Thyroid gland (tissue), 4 donors: Measurements from ENCODE around the gene CDH23. TPM values are rescaled to one million over a fixed set of nuclear protein-coding genes. Genes with fewer than 3 reads are reported as not detected.

Experiments
- DNase-seq, 2 donors: peaks; one replicate each; pipeline ENCODE4 v3.0.0-alpha.2; 2019
- H3K27ac ChIP-seq, 3 donors: fragments of 200-600 bp; sonication (generic); 1 replicate in 2 of 3; 2 replicates in 1 of 3; pipeline ENCODE4 v1.5.1; 2016 to 2019; ENCODE audit warnings: mild to moderate bottlenecking in 1 of 3, moderate library complexity in 1 of 3
- H3K27me3 ChIP-seq: fragments of 200-600 bp; sonication (generic); one replicate; pipeline ENCODE4 v1.5.1; 2019
- H3K36me3 ChIP-seq, 2 donors: fragments of 200-600 bp; sonication (generic); one replicate each; pipeline ENCODE4 v1.5.1; 2016 to 2019
- H3K4me1 ChIP-seq, 2 donors: fragments of 200-600 bp; sonication (generic); one replicate each; pipeline ENCODE4 v1.5.1; 2017 to 2019
- H3K4me3 ChIP-seq, 3 donors: fragments of 200-600 bp; sonication (generic); replicated peaks in 1 of 3; 1 replicate in 2 of 3; 2 replicates in 1 of 3; pipeline ENCODE4 v1.5.1; 2016; ENCODE audit warnings: mild to moderate bottlenecking in 1 of 3
- H3K9me3 ChIP-seq: fragments of 200-600 bp; sonication (generic); one replicate; pipeline ENCODE4 v1.5.1; 2017
- POLR2A ChIP-seq, 2 donors: fragments of 450-650 bp; IDR thresholded peaks; one replicate each; pipeline ENCODE4 v1.6.1; 2017; ENCODE audit warnings: antibody characterized with exemption in 2 of 2, mild to moderate bottlenecking in 2 of 2, moderate library complexity in 1 of 2
- WGBS, 2 donors: methylation state at CpG; one replicate each; pipeline ENCODE4 v1.1.5; 2017; 5-methylcytosine and 5-hydroxymethylcytosine counted together
- intact Hi-C: fragments of 100-400 bp; cut with DNase I; formaldehyde crosslinking; loops from one replicate; pipeline ENCODE4 v1.15.1; 2023
- total RNA-seq, 4 donors: library from RNA; depleted of rRNA; stranded (reverse); fragments of >200 nt; gene quantifications; one replicate each; pipeline ENCODE4 v1.2.3, GENCODE V29; 2016
- TF ChIP-seq, protein P1 (sequence below), 6 experiments: fragments of 200-600 bp in 3 of 6; fragments of 450-650 bp in 3 of 6; sonication (generic) in 3 of 6; IDR thresholded peaks; one replicate each; pipeline ENCODE4 v1.5.1; 2016 to 2019; ENCODE audit warnings: antibody characterized with exemption in 6 of 6, mild to moderate bottlenecking in 2 of 6, inconsistent platforms in 1 of 6, moderate library complexity in 1 of 6

The CDH23 gene
- total RNA-seq, 4 donors from 2014 or later: 3.0 to 4.2 (median 3.9) TPM

DNA sequence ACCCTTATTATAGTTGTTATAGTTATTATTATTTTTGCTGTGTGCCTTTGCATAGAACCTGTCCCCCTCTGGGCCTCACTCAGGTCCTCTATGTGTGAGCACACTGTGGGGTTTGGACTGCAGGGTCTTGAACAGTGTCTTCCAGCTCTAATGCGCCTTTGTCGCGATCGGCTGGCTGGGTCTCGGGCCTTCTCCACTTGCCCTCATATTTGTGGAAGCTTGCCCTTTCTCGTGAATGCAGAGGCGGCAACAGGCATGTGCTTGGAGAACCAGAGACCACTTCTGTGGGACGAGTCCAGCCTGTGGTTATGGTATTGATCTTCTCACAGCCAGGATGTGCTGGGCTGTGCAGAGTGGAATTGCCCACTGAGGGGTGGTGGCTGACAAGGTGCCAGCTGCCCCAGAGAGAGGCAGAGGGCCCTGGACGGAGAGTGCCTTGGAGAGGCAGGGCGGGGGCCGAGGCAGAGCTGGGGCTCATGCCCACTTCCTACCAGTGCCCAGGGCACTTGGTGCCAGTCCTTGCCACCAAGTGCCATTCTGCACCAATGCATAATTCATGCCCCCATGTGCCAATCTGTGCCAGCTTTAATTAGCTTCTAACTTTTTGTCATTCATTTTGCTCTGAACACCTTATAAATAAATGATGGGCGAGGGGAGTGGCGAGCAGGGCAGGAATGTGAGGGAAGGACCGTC is 6.8 kb upstream of the CDH23 start:
- intact Hi-C loops: loop anchor here (5.0 kb wide), 1 partner anchor 177 kb away; no protein-coding TSS in a partner anchor
- no peak for DNase-seq
- WGBS, 2 donors: 87 to 92% methylated on average over 12 to 13 of the region's 14 CpGs
- TF ChIP-seq POLR2A (IDR thresholded peaks at IDR 0.05): no peak
- TF ChIP-seq, protein P1, sequence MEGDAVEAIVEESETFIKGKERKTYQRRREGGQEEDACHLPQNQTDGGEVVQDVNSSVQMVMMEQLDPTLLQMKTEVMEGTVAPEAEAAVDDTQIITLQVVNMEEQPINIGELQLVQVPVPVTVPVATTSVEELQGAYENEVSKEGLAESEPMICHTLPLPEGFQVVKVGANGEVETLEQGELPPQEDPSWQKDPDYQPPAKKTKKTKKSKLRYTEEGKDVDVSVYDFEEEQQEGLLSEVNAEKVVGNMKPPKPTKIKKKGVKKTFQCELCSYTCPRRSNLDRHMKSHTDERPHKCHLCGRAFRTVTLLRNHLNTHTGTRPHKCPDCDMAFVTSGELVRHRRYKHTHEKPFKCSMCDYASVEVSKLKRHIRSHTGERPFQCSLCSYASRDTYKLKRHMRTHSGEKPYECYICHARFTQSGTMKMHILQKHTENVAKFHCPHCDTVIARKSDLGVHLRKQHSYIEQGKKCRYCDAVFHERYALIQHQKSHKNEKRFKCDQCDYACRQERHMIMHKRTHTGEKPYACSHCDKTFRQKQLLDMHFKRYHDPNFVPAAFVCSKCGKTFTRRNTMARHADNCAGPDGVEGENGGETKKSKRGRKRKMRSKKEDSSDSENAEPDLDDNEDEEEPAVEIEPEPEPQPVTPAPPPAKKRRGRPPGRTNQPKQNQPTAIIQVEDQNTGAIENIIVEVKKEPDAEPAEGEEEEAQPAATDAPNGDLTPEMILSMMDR (IDR thresholded peaks at IDR 0.05): no peak
- Histone ChIP-seq H3K4me1 (no peaks in the 10 kb centered on the region), H3K36me3 (no peaks in the 10 kb centered on the region), H3K4me3 (no peak overlapping the region), H3K27me3 (no peaks in the 10 kb centered on the region), H3K27ac (no peak overlapping the region), H3K9me3 (no peaks in the 10 kb centered on the region)

DNA sequence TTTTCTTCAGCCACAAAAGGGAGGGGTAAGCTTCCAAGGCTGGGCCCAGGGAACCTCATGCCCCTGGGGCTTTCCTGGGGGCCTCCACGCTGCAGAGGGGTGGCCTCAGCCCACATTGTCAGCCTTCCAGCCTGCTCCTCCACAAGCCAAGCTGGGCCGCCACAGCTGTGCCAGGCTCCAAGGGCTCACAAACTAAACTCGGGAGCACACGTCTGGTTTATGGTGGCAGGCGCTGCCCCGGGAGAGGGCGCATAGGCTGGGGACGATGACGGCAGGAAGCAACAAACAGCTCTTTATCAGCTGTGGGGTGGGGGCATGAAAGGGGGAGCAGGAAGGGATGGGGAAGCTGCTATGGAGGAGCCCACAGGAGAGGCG is 6.3 kb upstream of the CDH23 start:
- no peak overlapping the region for H3K27ac ChIP-seq
- no peaks in the 10 kb centered on the region for H3K4me1 ChIP-seq
- no peaks in the 10 kb centered on the region for H3K36me3 ChIP-seq
- TF ChIP-seq, protein P1 (IDR thresholded peaks at IDR 0.05): no peak
- TF ChIP-seq POLR2A (IDR thresholded peaks at IDR 0.05): no peak
- H3K27me3 ChIP-seq: no peaks in the 10 kb centered on the region
- no peak for DNase-seq
- 52 to 64% methylated on average over 9 to 10 of the region's 10 CpGs for WGBS, 2 donors
- no peak overlapping the region for H3K4me3 ChIP-seq
- H3K9me3 ChIP-seq: no peaks in the 10 kb centered on the region
- intact Hi-C loops: loop anchor here (5.0 kb wide), 1 partner anchor 177 kb away; no protein-coding TSS in a partner anchor

DNA sequence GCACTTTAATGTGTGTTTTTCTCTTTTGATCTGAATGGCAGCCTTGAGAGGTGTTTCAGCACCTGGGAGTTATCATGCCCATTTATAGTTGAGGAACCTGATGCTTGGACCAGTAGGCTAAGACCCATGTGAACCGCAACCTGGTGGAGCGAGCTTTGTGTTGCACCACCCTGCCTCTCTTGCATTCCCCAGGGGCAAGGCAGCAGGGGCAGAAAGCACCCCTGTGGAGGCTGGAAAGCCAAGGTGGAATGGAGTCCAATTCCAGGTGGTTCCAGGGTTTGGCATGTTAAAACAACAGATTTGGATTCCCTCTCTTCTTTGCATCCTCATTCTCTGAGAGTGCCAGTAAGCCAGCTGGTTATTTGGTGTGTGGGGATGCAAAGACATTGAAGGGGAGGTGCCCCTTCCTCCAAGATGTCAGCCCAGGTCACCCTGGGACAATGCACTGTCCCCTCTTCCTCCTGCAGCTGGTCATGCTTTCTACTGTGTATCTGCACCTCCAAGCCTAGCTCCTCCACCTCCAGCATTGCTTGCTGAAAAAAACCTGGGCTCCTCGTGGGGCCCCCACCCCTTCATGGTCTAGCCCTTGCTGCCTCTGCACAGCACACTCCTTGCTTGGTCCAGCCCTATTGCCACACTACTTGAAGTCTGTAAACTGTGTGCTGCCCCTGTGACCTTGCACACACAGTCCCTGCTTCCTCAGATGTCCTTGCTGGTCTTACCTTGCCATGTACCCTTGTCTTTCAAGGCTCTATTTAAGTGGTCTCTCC is 5.6 kb upstream of the CDH23 start:
- Histone ChIP-seq H3K27ac (no peak overlapping the region), H3K9me3 (no peaks in the 10 kb centered on the region), H3K36me3 (no peaks in the 10 kb centered on the region), H3K4me1 (no peaks in the 10 kb centered on the region), H3K4me3 (no peak overlapping the region), H3K27me3 (no peaks in the 10 kb centered on the region)
- TF ChIP-seq, protein P1 (IDR thresholded peaks at IDR 0.05): no peak
- no peak for TF ChIP-seq POLR2A (IDR thresholded peaks at IDR 0.05)
- no peak for DNase-seq
- WGBS, 2 donors: 75 to 78% methylated on average over 3 of the region's 3 CpGs
- intact Hi-C loops: loop anchor here (5.0 kb wide), 1 partner anchor 176 kb away; no protein-coding TSS in a partner anchor

DNA sequence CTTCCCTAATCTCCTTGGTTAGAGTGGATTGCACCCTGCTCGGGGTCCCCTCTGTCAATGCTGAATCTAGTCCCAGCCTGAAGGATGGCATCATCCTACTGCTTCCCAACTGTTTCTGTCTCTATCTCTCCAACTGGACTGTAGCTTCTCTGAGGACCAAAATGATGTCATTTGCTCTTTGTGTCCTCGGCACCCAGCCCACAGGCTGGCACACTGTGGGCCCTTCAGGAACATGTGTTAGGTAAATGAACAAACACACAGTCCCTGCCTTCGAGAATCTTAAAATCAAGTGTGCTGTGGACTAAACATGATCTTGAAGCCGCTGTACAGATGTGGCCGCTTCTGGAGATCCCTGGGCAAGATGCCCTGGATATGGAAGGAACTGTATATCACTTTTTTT is 5.0 kb upstream of the CDH23 start:
- intact Hi-C loops: loop anchor here (5.0 kb wide), 1 partner anchor 176 kb away; no protein-coding TSS in a partner anchor
- WGBS, 2 donors: 88 to 90% methylated on average over 5 of the region's 5 CpGs
- H3K36me3 ChIP-seq: no peaks in the 10 kb centered on the region
- H3K4me1 ChIP-seq: no peaks in the 10 kb centered on the region
- no peak for TF ChIP-seq POLR2A (IDR thresholded peaks at IDR 0.05)
- H3K4me3 ChIP-seq: no peak overlapping the region
- no peaks in the 10 kb centered on the region for H3K9me3 ChIP-seq
- no peaks in the 10 kb centered on the region for H3K27me3 ChIP-seq
- no peak overlapping the region for H3K27ac ChIP-seq
- DNase-seq: no peak

DNA sequence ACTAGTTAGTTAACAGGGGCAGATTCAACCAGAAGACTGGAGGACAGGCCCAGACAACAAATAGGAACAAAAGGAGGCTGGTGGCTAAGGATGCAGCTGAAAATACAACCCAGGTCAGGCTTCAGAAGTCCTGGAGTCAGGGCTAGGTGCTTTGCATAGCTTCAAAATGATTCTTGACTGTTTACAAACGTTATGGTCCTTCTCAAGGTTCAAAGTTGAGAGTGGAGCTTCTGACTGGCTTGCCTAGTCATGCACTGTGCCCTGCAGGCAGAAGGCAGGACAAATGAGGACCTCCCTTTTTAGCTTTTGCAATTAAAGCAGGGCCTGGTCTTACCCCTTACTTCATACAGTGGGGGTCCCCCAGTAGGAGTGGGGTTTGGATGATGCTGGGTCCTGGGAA is 4.4 kb upstream of the CDH23 start:
- no peaks in the 10 kb centered on the region for H3K9me3 ChIP-seq
- TF ChIP-seq POLR2A (IDR thresholded peaks at IDR 0.05): no peak
- TF ChIP-seq, protein P1 (IDR thresholded peaks at IDR 0.05): no peak
- DNase-seq: no peak
- no peaks in the 10 kb centered on the region for H3K36me3 ChIP-seq
- H3K4me3 ChIP-seq: no peak overlapping the region
- H3K27me3 ChIP-seq: peaks cover under 1% of the 10 kb centered on the region
- WGBS, 2 donors: 9 to 14% methylated on average over 1 of the region's 1 CpG
- no peak overlapping the region for H3K27ac ChIP-seq
- intact Hi-C loops: loop anchor here (5.0 kb wide), 1 partner anchor 175 kb away; no protein-coding TSS in a partner anchor
- peaks cover 2 to 5% of the 10 kb centered on the region in 2 donors for H3K4me1 ChIP-seq
